Hepatocyte (in vitro differentiated cells): ENCODE data around the gene CAVIN1. TPM values are rescaled to one million over a fixed set of nuclear protein-coding genes. Genes with fewer than 3 reads are reported as not detected.

Experiments
- DNase-seq: peaks from one replicate; pipeline ENCODE4 v3.0.0-alpha.2; 2016; ENCODE audit warnings: low spot score
- H2AFZ ChIP-seq: fragments of 200-600 bp; sonication (generic); 2 replicates; pipeline ENCODE4 v1.6.0; 2016; ENCODE audit warnings: antibody characterized with exemption, mild to moderate bottlenecking
- H3K27ac ChIP-seq: fragments of 200-600 bp; sonication (generic); 2 replicates; pipeline ENCODE4 v1.5.1; 2016; ENCODE audit warnings: mild to moderate bottlenecking
- H3K27me3 ChIP-seq: fragments of 200-600 bp; sonication (generic); 2 replicates; pipeline ENCODE4 v1.6.1; 2016
- H3K36me3 ChIP-seq: fragments of 200-600 bp; sonication (generic); replicated peaks from 2 replicates; pipeline ENCODE4 v1.5.1; 2016; ENCODE audit warnings: low read depth; ENCODE audit not compliant: insufficient read depth
- H3K4me1 ChIP-seq: fragments of 200-600 bp; sonication (generic); 2 replicates; pipeline ENCODE4 v1.5.1; 2016; ENCODE audit warnings: mild to moderate bottlenecking, moderate library complexity; ENCODE audit not compliant: insufficient read depth
- H3K4me2 ChIP-seq: fragments of 200-600 bp; sonication (generic); 2 replicates; pipeline ENCODE4 v1.6.0; 2016
- H3K4me3 ChIP-seq: fragments of 200-600 bp; sonication (generic); 2 replicates; pipeline ENCODE4 v1.5.1; 2016; ENCODE audit warnings: mild to moderate bottlenecking
- H3K79me2 ChIP-seq: fragments of 200-600 bp; sonication (generic); 2 replicates; pipeline ENCODE4 v1.6.0; 2017; ENCODE audit warnings: mild to moderate bottlenecking
- H3K9me2 ChIP-seq: fragments of 200-600 bp; sonication (generic); replicated peaks from 2 replicates; pipeline ENCODE4 v1.6.0; 2017; ENCODE audit warnings: mild to moderate bottlenecking; ENCODE audit not compliant: insufficient read depth
- H3K9me3 ChIP-seq: fragments of 200-600 bp; sonication (generic); 2 replicates; pipeline ENCODE4 v1.5.1; 2016; ENCODE audit warnings: low read depth, mild to moderate bottlenecking
- H4K20me1 ChIP-seq: fragments of 200-600 bp; sonication (generic); 2 replicates; pipeline ENCODE4 v1.6.0; 2016; ENCODE audit warnings: mild to moderate bottlenecking; ENCODE audit not compliant: insufficient read depth, poor library complexity, severe bottlenecking
- EZH2 ChIP-seq: fragments of 200-600 bp; sonication (generic); IDR thresholded peaks from 2 replicates; pipeline ENCODE4 v1.6.1; 2016; ENCODE audit warnings: antibody characterized with exemption, mild to moderate bottlenecking, borderline replicate concordance
- EZH2phosphoT487 ChIP-seq: fragments of 200-600 bp; sonication (generic); IDR thresholded peaks from one replicate; pipeline ENCODE4 v1.6.1; 2018; ENCODE audit warnings: antibody characterized with exemption, mild to moderate bottlenecking, low read depth, moderate library complexity; ENCODE audit not compliant: unreplicated experiment, severe bottlenecking
- WGBS: methylation state at CpG from one replicate; pipeline ENCODE4 v1.1.6; 2016; ENCODE audit warnings: low lambda C conversion rate; ENCODE audit errors: missing lambda C conversion rate; 5-methylcytosine and 5-hydroxymethylcytosine counted together
- polyA plus RNA-seq: library from polyadenylated mRNA; unstranded; fragments of >200 nt; fragmentation: Nextera tagmentation; extraction: Ambion mirVana; gene quantifications from 2 replicates; pipeline ENCODE4 v1.2.1, GENCODE V29; 2016
- total RNA-seq: library from RNA; depleted of rRNA; stranded (reverse); fragments of >200 nt; gene quantifications from 2 replicates; pipeline ENCODE4 v1.2.3, GENCODE V29; 2014
- TF ChIP-seq, protein P1 (sequence below): fragments of 200-600 bp; sonication (generic); IDR thresholded peaks from 2 replicates; pipeline ENCODE4 v1.5.1; 2016; ENCODE audit warnings: antibody characterized with exemption, mild to moderate bottlenecking; ENCODE audit not compliant: poor library complexity

CAVIN1 gene
- total and polyA plus RNA-seq, 2 experiments from 2014 or later = 85.8 to 111 TPM

DNA sequence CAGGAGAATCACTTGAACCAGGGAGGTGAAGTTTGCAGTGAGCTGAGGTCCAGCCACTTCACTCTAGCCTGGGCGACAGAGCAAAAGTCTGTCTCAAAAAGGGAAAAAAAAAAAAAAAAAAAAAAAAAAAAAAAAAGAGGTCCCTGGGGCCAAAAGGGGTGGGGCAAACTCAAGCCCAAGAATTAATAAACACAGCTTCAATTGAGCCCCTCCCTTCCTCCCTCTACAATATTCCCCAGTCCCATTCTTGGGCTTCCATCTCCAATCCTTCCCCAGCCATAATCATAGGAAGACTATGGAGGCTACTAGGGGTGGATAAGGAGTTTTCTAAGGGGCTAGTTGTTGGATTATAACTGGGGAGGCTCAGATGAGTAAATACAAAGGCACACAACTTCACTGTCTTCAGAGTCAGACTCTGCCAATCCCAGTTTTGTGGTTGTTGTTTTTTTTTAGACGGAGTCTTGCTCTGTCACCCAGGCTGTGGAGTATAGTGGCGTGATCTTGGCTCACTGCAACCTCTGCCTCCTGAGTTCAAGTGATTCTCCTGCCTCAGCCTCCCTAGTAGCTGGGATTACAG lies 9.5 kb downstream of the CAVIN1 start:
- no peak overlapping the region for H3K4me3 ChIP-seq
- WGBS = 100% methylated on average over 3 of the region's 3 CpGs
- no peak overlapping the region for H2AFZ ChIP-seq
- no peak overlapping the region for H3K4me2 ChIP-seq
- H3K27ac ChIP-seq = no peak overlapping the region
- H3K36me3 ChIP-seq = no peaks in the 10 kb centered on the region
- DNase-seq = no peak
- peaks cover 6% of the 10 kb centered on the region for H4K20me1 ChIP-seq
- TF ChIP-seq EZH2 = no peak
- no peaks in the 10 kb centered on the region for H3K9me2 ChIP-seq
- H3K79me2 ChIP-seq = peaks cover 25% of the 10 kb centered on the region
- no peaks in the 10 kb centered on the region for H3K4me1 ChIP-seq
- H3K9me3 ChIP-seq = no peaks in the 10 kb centered on the region
- H3K27me3 ChIP-seq = no peaks in the 10 kb centered on the region

DNA sequence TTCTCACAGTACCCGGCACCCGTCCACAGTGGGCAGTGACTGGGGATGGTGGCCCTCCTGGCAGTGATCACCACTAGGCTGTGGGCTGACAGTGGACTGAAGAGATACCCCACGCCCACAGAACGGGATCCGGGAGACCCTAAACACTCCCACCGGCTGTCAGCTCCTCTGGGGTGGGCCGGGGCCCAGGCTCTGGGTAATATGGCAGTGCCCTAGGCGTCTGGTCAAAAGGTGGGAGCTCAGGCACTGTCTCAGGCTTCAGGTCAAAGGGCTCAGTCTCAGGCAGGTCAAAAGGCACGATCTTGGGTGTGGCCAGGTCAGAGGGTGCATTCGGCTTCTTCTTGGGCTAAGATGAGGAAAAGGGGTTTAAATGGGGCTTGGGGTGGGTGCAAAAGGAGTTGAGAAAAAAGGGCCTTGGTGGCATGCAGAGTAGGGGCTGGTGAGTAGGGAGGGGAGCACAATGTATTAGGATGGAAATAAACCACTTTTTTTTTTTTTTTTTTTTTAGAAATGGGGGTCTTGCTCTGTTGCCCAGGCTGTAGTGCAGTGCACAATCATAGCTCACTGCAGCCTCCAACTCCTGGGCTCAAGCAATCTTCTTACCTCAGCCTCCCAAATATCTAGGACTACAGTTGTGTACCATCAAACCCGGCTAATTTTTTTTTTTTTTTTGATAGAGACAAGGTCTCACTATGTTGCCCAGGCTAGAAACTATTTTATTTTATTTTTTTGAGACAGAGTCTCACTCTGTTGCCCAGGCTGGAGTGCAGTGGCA lies 11.0 kb downstream of the CAVIN1 start:
- H3K27me3 ChIP-seq = no peaks in the 10 kb centered on the region
- H3K4me3 ChIP-seq = no peak overlapping the region
- H2AFZ ChIP-seq = no peak overlapping the region
- peaks cover 13% of the 10 kb centered on the region for H4K20me1 ChIP-seq
- TF ChIP-seq, protein P1, sequence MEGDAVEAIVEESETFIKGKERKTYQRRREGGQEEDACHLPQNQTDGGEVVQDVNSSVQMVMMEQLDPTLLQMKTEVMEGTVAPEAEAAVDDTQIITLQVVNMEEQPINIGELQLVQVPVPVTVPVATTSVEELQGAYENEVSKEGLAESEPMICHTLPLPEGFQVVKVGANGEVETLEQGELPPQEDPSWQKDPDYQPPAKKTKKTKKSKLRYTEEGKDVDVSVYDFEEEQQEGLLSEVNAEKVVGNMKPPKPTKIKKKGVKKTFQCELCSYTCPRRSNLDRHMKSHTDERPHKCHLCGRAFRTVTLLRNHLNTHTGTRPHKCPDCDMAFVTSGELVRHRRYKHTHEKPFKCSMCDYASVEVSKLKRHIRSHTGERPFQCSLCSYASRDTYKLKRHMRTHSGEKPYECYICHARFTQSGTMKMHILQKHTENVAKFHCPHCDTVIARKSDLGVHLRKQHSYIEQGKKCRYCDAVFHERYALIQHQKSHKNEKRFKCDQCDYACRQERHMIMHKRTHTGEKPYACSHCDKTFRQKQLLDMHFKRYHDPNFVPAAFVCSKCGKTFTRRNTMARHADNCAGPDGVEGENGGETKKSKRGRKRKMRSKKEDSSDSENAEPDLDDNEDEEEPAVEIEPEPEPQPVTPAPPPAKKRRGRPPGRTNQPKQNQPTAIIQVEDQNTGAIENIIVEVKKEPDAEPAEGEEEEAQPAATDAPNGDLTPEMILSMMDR = no peak
- H3K9me2 ChIP-seq = no peaks in the 10 kb centered on the region
- no peaks in the 10 kb centered on the region for H3K36me3 ChIP-seq
- WGBS = 92% methylated on average over 11 of the region's 11 CpGs
- no peak for DNase-seq
- no peaks in the 10 kb centered on the region for H3K4me1 ChIP-seq
- H3K27ac ChIP-seq = no peak overlapping the region
- H3K4me2 ChIP-seq = no peak overlapping the region
- no peaks in the 10 kb centered on the region for H3K9me3 ChIP-seq
- H3K79me2 ChIP-seq = peaks cover 21% of the 10 kb centered on the region

DNA sequence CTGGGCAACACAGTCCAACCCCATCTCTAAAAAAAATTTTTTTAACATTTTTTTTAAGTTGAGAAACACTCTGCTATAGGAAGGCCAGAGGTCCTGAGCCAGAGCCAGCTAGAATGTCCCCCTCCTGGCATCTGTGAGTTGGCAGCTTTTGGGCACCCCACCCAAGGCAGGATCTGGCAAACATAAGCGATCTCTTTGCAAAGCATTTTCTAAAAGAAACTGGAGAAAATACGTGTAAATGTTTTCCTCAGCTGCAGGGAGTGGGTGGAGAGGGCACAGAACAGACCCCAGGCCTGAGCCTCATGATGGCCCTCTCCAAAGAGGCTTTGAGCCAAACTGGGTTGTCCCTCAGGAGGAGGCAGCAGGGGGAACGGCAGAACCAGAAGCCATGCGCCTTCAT lies 11.7 kb downstream of the CAVIN1 start:
- Histone ChIP-seq H3K4me1 (no peaks in the 10 kb centered on the region), H2AFZ (no peak overlapping the region), H3K79me2 (peaks cover 24% of the 10 kb centered on the region), H3K4me2 (no peak overlapping the region), H3K36me3 (no peaks in the 10 kb centered on the region), H3K27ac (no peak overlapping the region), H3K9me2 (no peaks in the 10 kb centered on the region), H3K4me3 (no peak overlapping the region), H3K9me3 (no peaks in the 10 kb centered on the region), H3K27me3 (no peaks in the 10 kb centered on the region), H4K20me1 (peaks cover 13% of the 10 kb centered on the region)
- TF ChIP-seq EZH2phosphoT487 = no peak
- 87% methylated on average over 4 of the region's 4 CpGs for WGBS
- no peak for DNase-seq

DNA sequence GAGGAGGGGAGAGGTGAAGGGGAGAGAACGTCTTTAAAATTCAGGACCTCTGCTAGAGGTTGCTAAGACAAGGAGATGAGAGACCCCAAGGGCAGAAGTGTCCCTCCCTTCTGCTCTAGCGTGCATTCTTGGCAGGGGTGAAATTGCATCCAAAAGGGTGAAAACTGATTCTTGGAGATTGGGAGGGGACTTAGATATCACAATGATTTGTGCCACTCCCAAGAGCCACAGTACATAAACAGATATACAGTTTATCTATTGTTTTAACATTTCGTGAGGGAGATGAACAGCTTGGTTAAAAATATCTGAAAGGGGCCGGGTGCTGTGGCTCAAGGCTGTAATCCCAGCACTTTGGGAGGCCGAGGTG lies 12.8 kb downstream of the CAVIN1 start:
- Histone ChIP-seq H3K9me2 (no peaks in the 10 kb centered on the region), H3K36me3 (no peaks in the 10 kb centered on the region), H3K27me3 (no peaks in the 10 kb centered on the region), H3K9me3 (no peaks in the 10 kb centered on the region), H2AFZ (no peak overlapping the region), H3K27ac (peak overlapping the region; percentile 52), H4K20me1 (peaks cover 13% of the 10 kb centered on the region), H3K4me3 (no peak overlapping the region), H3K4me2 (no peak overlapping the region), H3K79me2 (peaks cover 22% of the 10 kb centered on the region), H3K4me1 (no peaks in the 10 kb centered on the region)
- no peak for TF ChIP-seq EZH2
- TF ChIP-seq, protein P1 = no peak
- no peak for TF ChIP-seq EZH2phosphoT487
- 91% methylated on average over 5 of the region's 5 CpGs for WGBS
- DNase-seq = no peak
